Epithelial cell of proximal tubule (primary cell): ENCODE results near the gene AMOT. TPM values are rescaled to one million over a fixed set of nuclear protein-coding genes. Genes with fewer than 3 reads are reported as not detected.
"Not testable (repeated sequence)": the region's sequence is repeated elsewhere in the genome, so short reads cannot be mapped to it uniquely, and the experiment has no call there.

Source experiments
- DNase-seq: peaks from one replicate; pipeline ENCODE4 v3.0.0-alpha.2; 2011; ENCODE audit warnings: low read depth
- H3K4me3 ChIP-seq: 2 replicates; pipeline ENCODE4 v1.5.1; 2011; ENCODE audit warnings: low read depth, mild to moderate bottlenecking, low read length
- CTCF ChIP-seq: conservative IDR thresholded peaks from 2 replicates; pipeline ENCODE4 v1.5.1; 2012; ENCODE audit warnings: low read depth, mild to moderate bottlenecking, low read length
- total RNA-seq: library from RNA; depleted of rRNA; stranded (reverse); fragments of >200 nt; gene quantifications from 2 replicates; pipeline ENCODE4 v1.2.3, GENCODE V29; 2015

AMOT gene
- total RNA-seq, 1 donor from 2014 or later, result 13.7 TPM

- no peak overlapping the region for H3K4me3 ChIP-seq
- DNase-seq, result no peak
- TF ChIP-seq CTCF, result no peak
Observed at GRCh38 chrX:112868586-112868985, 28.0 kb upstream of the AMOT start.

GRCh38 chrX:112867570-112867969 lies 26.9 kb upstream of the AMOT start:
- DNase-seq, result no peak
- no peak overlapping the region for H3K4me3 ChIP-seq
- peak; percentile 15 for TF ChIP-seq CTCF

- TF ChIP-seq CTCF, result no peak
- DNase-seq, result no peak
- no peak overlapping the region for H3K4me3 ChIP-seq
Observed at GRCh38 chrX:112866175-112866574, 25.5 kb upstream of the AMOT start.

- no peak overlapping the region for H3K4me3 ChIP-seq
- DNase-seq, result no peak
- TF ChIP-seq CTCF, result no peak
Observed at GRCh38 chrX:112865464-112866025, 24.9 kb upstream of the AMOT start.

- no peak overlapping the region for H3K4me3 ChIP-seq
- no peak for DNase-seq
- no peak for TF ChIP-seq CTCF
Observed at GRCh38 chrX:112863850-112864249, 23.2 kb upstream of the AMOT start.

GRCh38 chrX:112857478-112857878 lies 16.8 kb upstream of the AMOT start:
- no peak for DNase-seq
- TF ChIP-seq CTCF, result no peak
- no peak overlapping the region for H3K4me3 ChIP-seq

GRCh38 chrX:112854901-112855300 lies 14.3 kb upstream of the AMOT start:
- DNase-seq, H3K4me3 ChIP-seq: not testable (repeated sequence)

GRCh38 chrX:112852851-112853250 lies 12.2 kb upstream of the AMOT start:
- no peak for TF ChIP-seq CTCF
- no peak overlapping the region for H3K4me3 ChIP-seq
- DNase-seq, result no peak
